ENCODE results near the gene TIMM21. TPM values are rescaled to one million over a fixed set of nuclear protein-coding genes. Genes with fewer than 3 reads are reported as not detected.
A peak's percentile ranks its signal among the peaks of the same experiment; 100 is the strongest.

The TIMM21 gene
- 31.7 and 34.6 TPM in 2 replicates for polyA plus RNA-seq (2014; cell fraction: cytosol; rRNA removed)
- polyA plus RNA-seq (2014; cell fraction: nucleus; rRNA removed), result 61.2 and 119 TPM in 2 replicates

GRCh38 chr18:74147779-74148542 is at the start of gene TIMM21, which contains the start of gene FBXO15:
TIMM21 (plus strand) TSS chr18:74148523; CDS start chr18:74148809, 286 bp downstream.
FBXO15 (minus strand) TSS chr18:74147834; CDS start chr18:74147785, 49 bp downstream.
- peak; percentile 96 for DNase-seq (ENCODE audit: low spot score)

- DNase-seq (ENCODE audit: low spot score), result no peak
Measured at GRCh38 chr18:74108460-74108859, 39.9 kb upstream of the TIMM21 start.

GRCh38 chr18:74110149-74110548 is 38.2 kb upstream of the TIMM21 start:
- no peak for DNase-seq (ENCODE audit: low spot score)

GRCh38 chr18:74110976-74111375 is 37.3 kb upstream of the TIMM21 start:
- no peak for DNase-seq (ENCODE audit: low spot score)

- no peak for DNase-seq (ENCODE audit: low spot score)
Measured at GRCh38 chr18:74113711-74114110, 34.6 kb upstream of the TIMM21 start.

GRCh38 chr18:74114116-74114515 is 34.2 kb upstream of the TIMM21 start:
- DNase-seq (ENCODE audit: low spot score), result no peak

GRCh38 chr18:74115046-74115445 is 33.3 kb upstream of the TIMM21 start:
- no peak for DNase-seq (ENCODE audit: low spot score)

- DNase-seq (ENCODE audit: low spot score), result no peak
Measured at GRCh38 chr18:74116633-74117554, 31.4 kb upstream of the TIMM21 start.

GRCh38 chr18:74123200-74123599 is 25.1 kb upstream of the TIMM21 start:
- DNase-seq (ENCODE audit: low spot score), result no peak

- no peak for DNase-seq (ENCODE audit: low spot score)
Measured at GRCh38 chr18:74124642-74125041, 23.7 kb upstream of the TIMM21 start.

GRCh38 chr18:74126684-74127655 is 21.4 kb upstream of the TIMM21 start:
- DNase-seq (ENCODE audit: low spot score), result no peak

GRCh38 chr18:74128159-74128558 is 20.2 kb upstream of the TIMM21 start:
- DNase-seq (ENCODE audit: low spot score), result no peak

GRCh38 chr18:74131124-74131523 is 17.2 kb upstream of the TIMM21 start:
- DNase-seq (ENCODE audit: low spot score), result no peak

GRCh38 chr18:74132201-74132600 is 16.1 kb upstream of the TIMM21 start:
- no peak for DNase-seq (ENCODE audit: low spot score)

- DNase-seq (ENCODE audit: low spot score), result no peak
Measured at GRCh38 chr18:74137920-74138538, 10.3 kb upstream of the TIMM21 start.

- no peak for DNase-seq (ENCODE audit: low spot score)
Measured at GRCh38 chr18:74139411-74139810, 8.9 kb upstream of the TIMM21 start.

GRCh38 chr18:74139888-74140287 is 8.4 kb upstream of the TIMM21 start:
- no peak for DNase-seq (ENCODE audit: low spot score)

GRCh38 chr18:74140582-74140981 is 7.7 kb upstream of the TIMM21 start:
- no peak for DNase-seq (ENCODE audit: low spot score)

- no peak for DNase-seq (ENCODE audit: low spot score)
Measured at GRCh38 chr18:74141667-74142066, 6.7 kb upstream of the TIMM21 start.

GRCh38 chr18:74142252-74142651 is 6.1 kb upstream of the TIMM21 start:
- no peak for DNase-seq (ENCODE audit: low spot score)

GRCh38 chr18:74146756-74147155 is 1.6 kb upstream of the TIMM21 start:
- DNase-seq (ENCODE audit: low spot score), result no peak
